ENCODE measurements around the gene GEMIN4.
"Not testable (repeated sequence)": the region's sequence is repeated elsewhere in the genome, so short reads cannot be mapped to it uniquely, and the experiment has no call there.

Gene GEMIN4

DNA sequence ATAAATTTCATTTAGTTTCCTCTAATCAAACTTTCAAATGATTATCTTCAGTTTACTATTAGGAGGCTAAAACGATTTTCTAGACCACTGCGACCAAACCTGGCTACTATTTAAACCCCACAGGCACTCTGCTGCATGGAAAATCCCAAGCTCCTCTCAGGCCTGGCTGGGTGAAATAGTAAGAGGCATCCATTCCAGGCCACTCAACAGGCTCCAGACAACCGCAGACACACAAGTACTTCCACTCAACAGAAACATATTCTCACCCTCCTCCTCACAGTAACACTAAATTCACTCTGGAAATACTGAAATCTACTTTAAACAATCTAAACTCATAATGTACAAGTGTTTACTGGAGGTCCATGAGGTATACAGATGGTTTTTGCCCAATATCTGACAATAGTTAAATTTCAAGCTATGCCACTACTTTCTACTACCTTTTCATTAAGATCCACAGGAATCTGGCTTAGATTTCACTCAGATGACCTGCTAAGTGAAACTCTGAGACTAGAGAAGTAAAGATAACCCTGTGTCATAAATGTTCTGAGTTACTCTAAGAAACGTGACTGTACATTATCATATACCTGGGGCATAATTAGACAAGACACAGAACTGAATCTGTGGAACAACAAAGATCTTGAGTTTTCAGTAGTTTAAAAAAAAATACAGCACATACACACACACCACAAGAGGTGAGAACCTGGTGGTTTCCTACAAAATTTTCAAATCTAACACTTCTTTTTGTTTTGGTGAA is 47.8 kb downstream of the GEMIN4 start:
- no peak for FAIRE-seq

DNA sequence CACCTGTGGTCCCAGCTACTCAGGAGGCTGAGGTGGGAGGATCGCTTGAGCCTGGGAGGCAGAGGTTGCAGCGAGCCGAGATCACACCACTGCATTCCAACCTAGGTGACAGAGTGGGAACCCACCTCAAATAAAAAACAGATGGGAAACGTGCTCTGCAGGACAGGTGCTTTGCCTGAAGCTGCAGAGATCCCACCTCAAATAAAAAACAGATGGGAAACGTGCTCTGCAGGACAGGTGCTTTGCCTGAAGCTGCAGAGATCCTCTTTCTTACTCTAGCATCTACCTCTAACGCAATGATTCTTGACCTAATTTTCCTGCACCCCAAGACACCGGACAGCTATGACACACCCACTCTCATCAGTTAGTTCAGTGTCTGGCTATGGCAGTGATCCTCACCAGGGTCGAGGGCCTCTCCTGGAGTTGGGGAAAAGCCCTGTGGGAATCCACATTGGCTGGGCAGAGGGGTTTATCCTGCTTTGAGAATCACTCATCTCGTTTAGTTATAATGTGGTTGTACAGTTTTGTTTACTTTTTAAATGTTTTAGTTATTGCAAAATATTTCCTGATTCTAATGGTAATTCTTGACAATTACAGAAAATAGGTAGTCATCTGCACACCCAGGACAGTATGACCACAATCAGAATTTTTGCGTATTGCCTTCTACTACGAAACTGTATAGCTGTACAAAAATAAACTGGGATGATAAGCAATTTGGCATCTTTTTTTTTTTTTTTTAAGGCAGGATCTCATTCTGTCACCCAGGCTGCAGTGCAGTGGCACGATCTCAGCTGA is 48.8 kb downstream of the GEMIN4 start:
- DNase-seq (ENCODE audit: low spot score) (no peak), FAIRE-seq (no peak)

More for the DNA sequence above, 47.8 kb downstream of the GEMIN4 start:
- DNase-seq (ENCODE audit: low spot score), result no peak

DNA sequence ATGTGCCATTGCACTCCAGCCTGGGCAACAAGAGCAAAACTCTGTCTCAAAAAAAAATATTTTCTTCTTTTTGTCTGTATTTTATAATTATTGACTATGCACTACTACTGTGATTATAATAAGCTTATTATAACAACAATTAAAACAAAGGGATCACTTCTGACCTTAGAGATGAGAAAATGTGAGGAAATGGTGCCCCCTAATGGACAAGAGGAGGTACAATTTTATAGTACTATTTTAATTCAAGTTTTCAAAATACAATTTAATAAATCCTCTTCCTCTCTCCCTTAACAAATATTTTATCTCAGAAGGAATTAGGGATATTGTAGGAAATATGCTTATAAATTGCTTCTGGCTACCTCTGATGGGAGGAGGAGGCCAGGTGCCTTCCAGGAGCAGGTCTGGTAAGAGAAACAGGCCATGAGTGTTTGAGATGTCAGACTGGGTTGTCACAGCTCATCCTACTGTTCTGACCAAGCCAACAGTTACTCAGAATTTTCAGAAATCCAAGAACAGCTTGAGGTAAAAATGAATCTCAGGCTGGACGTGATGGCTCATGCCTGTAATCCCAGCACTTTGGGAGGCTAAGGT is 51.5 kb downstream of the GEMIN4 start:
- DNase-seq (ENCODE audit: low spot score) (peak; percentile 31), FAIRE-seq (peak; percentile 72)

DNA sequence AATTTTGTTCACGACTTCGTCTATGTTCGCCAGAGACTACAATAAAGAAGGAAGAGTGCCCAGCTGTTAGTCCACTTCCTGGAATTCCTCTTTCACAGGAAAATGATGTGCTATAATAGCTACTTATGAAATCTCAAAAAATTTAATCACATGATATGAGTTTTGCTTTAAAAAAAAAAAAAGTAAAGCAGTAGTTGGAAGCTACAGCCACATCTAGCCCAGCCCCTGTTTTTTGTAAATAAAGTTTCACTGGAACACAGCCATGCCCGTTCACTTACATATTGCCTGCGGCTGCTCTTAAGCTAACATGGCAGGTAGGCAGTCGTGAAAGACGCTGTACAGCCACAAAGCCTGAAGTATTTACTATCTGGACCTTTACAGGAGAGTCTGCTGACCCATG is 52.7 kb downstream of the GEMIN4 start:
- no peak for FAIRE-seq
- no peak for DNase-seq (ENCODE audit: low spot score)

DNA sequence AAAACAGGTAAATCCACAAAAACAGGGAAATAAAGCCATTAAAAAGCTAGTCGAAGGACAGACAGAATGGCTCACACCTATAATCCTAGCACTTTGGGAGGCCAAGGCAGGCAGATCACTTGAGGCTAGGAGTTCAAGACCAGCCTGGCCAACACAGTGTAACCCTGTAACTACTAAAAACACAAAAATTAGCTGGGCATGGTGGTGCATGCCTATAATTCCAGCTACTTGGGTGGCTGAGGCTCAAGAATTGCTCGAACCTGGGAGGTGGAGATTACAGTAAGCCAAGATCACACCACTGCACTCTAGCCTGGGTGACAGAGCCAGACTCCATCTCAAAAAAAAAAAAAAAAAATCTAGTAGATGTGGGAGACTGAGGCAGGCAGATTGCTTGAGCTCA is 54.0 kb downstream of the GEMIN4 start:
- FAIRE-seq; DNase-seq (ENCODE audit: low spot score): not testable (repeated sequence)

DNA sequence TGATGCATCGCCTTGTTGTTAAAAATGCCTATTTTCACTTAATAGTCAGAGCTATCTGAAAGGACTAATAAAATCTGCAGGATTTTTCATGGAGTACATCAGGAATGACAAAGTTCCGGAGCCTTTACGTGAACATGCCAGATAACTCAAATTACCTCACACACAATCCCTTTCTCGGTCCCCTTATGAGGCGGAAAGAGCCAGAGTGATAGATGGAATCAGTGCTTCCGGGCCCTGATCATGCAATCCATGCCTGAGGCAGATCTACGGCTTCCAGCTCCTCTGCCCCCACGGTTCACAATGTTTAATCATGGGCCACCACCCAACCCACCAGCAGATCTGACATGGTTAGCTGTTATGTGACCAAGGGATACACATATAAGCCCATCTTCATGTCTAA is 54.4 kb downstream of the GEMIN4 start:
- DNase-seq (ENCODE audit: low spot score) (no peak), FAIRE-seq (no peak)

DNA sequence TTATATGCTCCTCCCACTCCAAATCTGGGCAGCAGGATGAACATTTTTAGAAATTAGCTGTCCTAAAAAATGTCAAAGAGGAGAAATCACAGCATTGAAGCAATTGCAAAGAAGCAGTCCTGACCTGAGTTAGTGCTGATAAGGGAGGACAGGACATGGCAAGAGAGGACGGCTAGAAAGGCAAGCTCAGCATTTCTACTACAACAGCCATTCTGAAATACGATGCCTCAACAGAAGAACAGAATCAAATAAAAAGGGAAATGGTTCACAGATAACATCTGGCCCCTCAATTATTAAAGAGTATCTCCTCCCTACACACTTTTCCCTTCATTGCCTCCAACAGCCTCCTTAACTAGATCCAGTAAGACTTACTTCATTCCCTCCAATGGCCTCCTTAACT is 55.7 kb downstream of the GEMIN4 start:
- no peak for FAIRE-seq
- no peak for DNase-seq (ENCODE audit: low spot score)

Data from RCC 7860 (cell line).